ENCODE results near the gene MALRD1.

Gene MALRD1

GRCh38 chr10:19451356-19451755 lies 402.8 kb downstream of the MALRD1 start:
- Histone ChIP-seq H3K36me3 (ENCODE audit: control insufficient read depth in 1 of 2, insufficient read depth in 2 of 2, low read length in 2 of 2) (peaks cover 2 to 9% of the 10 kb centered on the region in 2 donors), H3K9ac (ENCODE audit: low read depth in 1 of 2, low read length in 2 of 2) (no peak overlapping the region), H3K27ac (ENCODE audit: low read depth, low read length) (no peak overlapping the region), H3K4me3 (ENCODE audit: low read depth in 1 of 2, low read length in 2 of 2) (no peak overlapping the region), H3K4me1 (ENCODE audit: control insufficient read depth in 1 of 2, insufficient read depth in 2 of 2, low read length in 2 of 2) (no peaks in the 10 kb centered on the region), H3K27me3 (ENCODE audit: control insufficient read depth in 1 of 2, insufficient read depth in 2 of 2, low read length in 2 of 2) (no peaks in the 10 kb centered on the region), H3K9me3 (ENCODE audit: control insufficient read depth in 1 of 2, low read length in 2 of 2) (no peaks in the 10 kb centered on the region)

- Histone ChIP-seq H3K4me3 (ENCODE audit: low read depth in 1 of 2, low read length in 2 of 2) (no peak overlapping the region), H3K4me1 (ENCODE audit: control insufficient read depth in 1 of 2, insufficient read depth in 2 of 2, low read length in 2 of 2) (no peaks in the 10 kb centered on the region), H3K9me3 (ENCODE audit: control insufficient read depth in 1 of 2, low read length in 2 of 2) (no peaks in the 10 kb centered on the region), H3K36me3 (ENCODE audit: control insufficient read depth in 1 of 2, insufficient read depth in 2 of 2, low read length in 2 of 2) (peaks cover 2 to 9% of the 10 kb centered on the region in 2 donors), H3K27me3 (ENCODE audit: control insufficient read depth in 1 of 2, insufficient read depth in 2 of 2, low read length in 2 of 2) (no peaks in the 10 kb centered on the region), H3K9ac (ENCODE audit: low read depth in 1 of 2, low read length in 2 of 2) (no peak overlapping the region), H3K27ac (ENCODE audit: low read depth, low read length) (no peak overlapping the region)
These were observed 403.3 kb downstream of the MALRD1 start for GRCh38 chr10:19451937-19452336.

GRCh38 chr10:19453967-19454366 lies 405.4 kb downstream of the MALRD1 start:
- H3K9me3 ChIP-seq (ENCODE audit: control insufficient read depth in 1 of 2, low read length in 2 of 2) = no peaks in the 10 kb centered on the region
- H3K27ac ChIP-seq (ENCODE audit: low read depth, low read length) = no peak overlapping the region
- no peaks in the 10 kb centered on the region for H3K4me1 ChIP-seq (ENCODE audit: control insufficient read depth in 1 of 2, insufficient read depth in 2 of 2, low read length in 2 of 2)
- H3K27me3 ChIP-seq (ENCODE audit: control insufficient read depth in 1 of 2, insufficient read depth in 2 of 2, low read length in 2 of 2) = no peaks in the 10 kb centered on the region
- H3K4me3 ChIP-seq (ENCODE audit: low read depth in 1 of 2, low read length in 2 of 2) = no peak overlapping the region
- H3K36me3 ChIP-seq (ENCODE audit: control insufficient read depth in 1 of 2, insufficient read depth in 2 of 2, low read length in 2 of 2) = peaks cover 2 to 9% of the 10 kb centered on the region in 2 donors
- no peak overlapping the region for H3K9ac ChIP-seq (ENCODE audit: low read depth in 1 of 2, low read length in 2 of 2)

GRCh38 chr10:19461588-19461987 lies 413.0 kb downstream of the MALRD1 start:
- H3K9ac ChIP-seq (ENCODE audit: low read depth in 1 of 2, low read length in 2 of 2) = no peak overlapping the region
- no peaks in the 10 kb centered on the region for H3K4me1 ChIP-seq (ENCODE audit: control insufficient read depth in 1 of 2, insufficient read depth in 2 of 2, low read length in 2 of 2)
- no peak overlapping the region for H3K4me3 ChIP-seq (ENCODE audit: low read depth in 1 of 2, low read length in 2 of 2)
- no peaks in the 10 kb centered on the region for H3K9me3 ChIP-seq (ENCODE audit: control insufficient read depth in 1 of 2, low read length in 2 of 2)
- peaks cover 0 to 8% of the 10 kb centered on the region in 2 donors for H3K36me3 ChIP-seq (ENCODE audit: control insufficient read depth in 1 of 2, insufficient read depth in 2 of 2, low read length in 2 of 2)
- H3K27ac ChIP-seq (ENCODE audit: low read depth, low read length) = no peak overlapping the region
- H3K27me3 ChIP-seq (ENCODE audit: control insufficient read depth in 1 of 2, insufficient read depth in 2 of 2, low read length in 2 of 2) = no peaks in the 10 kb centered on the region

- H3K4me1 ChIP-seq (ENCODE audit: control insufficient read depth in 1 of 2, insufficient read depth in 2 of 2, low read length in 2 of 2) = no peaks in the 10 kb centered on the region
- H3K27me3 ChIP-seq (ENCODE audit: control insufficient read depth in 1 of 2, insufficient read depth in 2 of 2, low read length in 2 of 2) = no peaks in the 10 kb centered on the region
- no peak overlapping the region for H3K4me3 ChIP-seq (ENCODE audit: low read depth in 1 of 2, low read length in 2 of 2)
- no peak overlapping the region for H3K27ac ChIP-seq (ENCODE audit: low read depth, low read length)
- no peak overlapping the region for H3K9ac ChIP-seq (ENCODE audit: low read depth in 1 of 2, low read length in 2 of 2)
- H3K36me3 ChIP-seq (ENCODE audit: control insufficient read depth in 1 of 2, insufficient read depth in 2 of 2, low read length in 2 of 2) = peaks cover 0 to 7% of the 10 kb centered on the region in 2 donors
- no peaks in the 10 kb centered on the region for H3K9me3 ChIP-seq (ENCODE audit: control insufficient read depth in 1 of 2, low read length in 2 of 2)
These were observed 418.1 kb downstream of the MALRD1 start for GRCh38 chr10:19466709-19467108.

- Histone ChIP-seq H3K36me3 (ENCODE audit: control insufficient read depth in 1 of 2, insufficient read depth in 2 of 2, low read length in 2 of 2) (peaks cover 0 to under 1% of the 10 kb centered on the region in 2 donors), H3K27me3 (ENCODE audit: control insufficient read depth in 1 of 2, insufficient read depth in 2 of 2, low read length in 2 of 2) (no peaks in the 10 kb centered on the region), H3K27ac (ENCODE audit: low read depth, low read length) (no peak overlapping the region), H3K4me1 (ENCODE audit: control insufficient read depth in 1 of 2, insufficient read depth in 2 of 2, low read length in 2 of 2) (no peaks in the 10 kb centered on the region), H3K9me3 (ENCODE audit: control insufficient read depth in 1 of 2, low read length in 2 of 2) (no peaks in the 10 kb centered on the region), H3K9ac (ENCODE audit: low read depth in 1 of 2, low read length in 2 of 2) (no peak overlapping the region), H3K4me3 (ENCODE audit: low read depth in 1 of 2, low read length in 2 of 2) (no peak overlapping the region)
These were observed 419.8 kb downstream of the MALRD1 start for GRCh38 chr10:19468413-19468812.

- Histone ChIP-seq H3K4me3 (ENCODE audit: low read depth in 1 of 2, low read length in 2 of 2) (no peak overlapping the region), H3K9ac (ENCODE audit: low read depth in 1 of 2, low read length in 2 of 2) (no peak overlapping the region), H3K4me1 (ENCODE audit: control insufficient read depth in 1 of 2, insufficient read depth in 2 of 2, low read length in 2 of 2) (no peaks in the 10 kb centered on the region), H3K36me3 (ENCODE audit: control insufficient read depth in 1 of 2, insufficient read depth in 2 of 2, low read length in 2 of 2) (no peaks in the 10 kb centered on the region), H3K9me3 (ENCODE audit: control insufficient read depth in 1 of 2, low read length in 2 of 2) (no peaks in the 10 kb centered on the region), H3K27ac (ENCODE audit: low read depth, low read length) (no peak overlapping the region), H3K27me3 (ENCODE audit: control insufficient read depth in 1 of 2, insufficient read depth in 2 of 2, low read length in 2 of 2) (no peaks in the 10 kb centered on the region)
These were observed 420.9 kb downstream of the MALRD1 start for GRCh38 chr10:19469521-19469920.

- H3K27ac ChIP-seq (ENCODE audit: low read depth, low read length) = no peak overlapping the region
- H3K4me3 ChIP-seq (ENCODE audit: low read depth in 1 of 2, low read length in 2 of 2) = no peak overlapping the region
- no peaks in the 10 kb centered on the region for H3K4me1 ChIP-seq (ENCODE audit: control insufficient read depth in 1 of 2, insufficient read depth in 2 of 2, low read length in 2 of 2)
- no peaks in the 10 kb centered on the region for H3K9me3 ChIP-seq (ENCODE audit: control insufficient read depth in 1 of 2, low read length in 2 of 2)
- no peaks in the 10 kb centered on the region for H3K27me3 ChIP-seq (ENCODE audit: control insufficient read depth in 1 of 2, insufficient read depth in 2 of 2, low read length in 2 of 2)
- peaks cover 0 to 4% of the 10 kb centered on the region in 2 donors for H3K36me3 ChIP-seq (ENCODE audit: control insufficient read depth in 1 of 2, insufficient read depth in 2 of 2, low read length in 2 of 2)
- no peak overlapping the region for H3K9ac ChIP-seq (ENCODE audit: low read depth in 1 of 2, low read length in 2 of 2)
These were observed 431.3 kb downstream of the MALRD1 start for GRCh38 chr10:19479854-19480253.

GRCh38 chr10:19480353-19480752 lies 431.8 kb downstream of the MALRD1 start:
- Histone ChIP-seq H3K9ac (ENCODE audit: low read depth in 1 of 2, low read length in 2 of 2) (no peak overlapping the region), H3K9me3 (ENCODE audit: control insufficient read depth in 1 of 2, low read length in 2 of 2) (no peaks in the 10 kb centered on the region), H3K36me3 (ENCODE audit: control insufficient read depth in 1 of 2, insufficient read depth in 2 of 2, low read length in 2 of 2) (peaks cover 0 to 4% of the 10 kb centered on the region in 2 donors), H3K27ac (ENCODE audit: low read depth, low read length) (no peak overlapping the region), H3K27me3 (ENCODE audit: control insufficient read depth in 1 of 2, insufficient read depth in 2 of 2, low read length in 2 of 2) (no peaks in the 10 kb centered on the region), H3K4me1 (ENCODE audit: control insufficient read depth in 1 of 2, insufficient read depth in 2 of 2, low read length in 2 of 2) (no peaks in the 10 kb centered on the region), H3K4me3 (ENCODE audit: low read depth in 1 of 2, low read length in 2 of 2) (no peak overlapping the region)

- Histone ChIP-seq H3K27ac (ENCODE audit: low read depth, low read length) (no peak overlapping the region), H3K4me1 (ENCODE audit: control insufficient read depth in 1 of 2, insufficient read depth in 2 of 2, low read length in 2 of 2) (no peaks in the 10 kb centered on the region), H3K9ac (ENCODE audit: low read depth in 1 of 2, low read length in 2 of 2) (no peak overlapping the region), H3K4me3 (ENCODE audit: low read depth in 1 of 2, low read length in 2 of 2) (no peak overlapping the region), H3K9me3 (ENCODE audit: control insufficient read depth in 1 of 2, low read length in 2 of 2) (no peaks in the 10 kb centered on the region), H3K27me3 (ENCODE audit: control insufficient read depth in 1 of 2, insufficient read depth in 2 of 2, low read length in 2 of 2) (no peaks in the 10 kb centered on the region), H3K36me3 (ENCODE audit: control insufficient read depth in 1 of 2, insufficient read depth in 2 of 2, low read length in 2 of 2) (peaks cover 0 to 4% of the 10 kb centered on the region in 2 donors)
These were observed 434.8 kb downstream of the MALRD1 start for GRCh38 chr10:19483421-19483820.
